Activated gamma-delta T cell (primary cell): ENCODE measurements around the gene FOXI3.
"Not testable (repeated sequence)": the region's sequence is repeated elsewhere in the genome, so short reads cannot be mapped to it uniquely, and the experiment has no call there.

Experiments
- DNase-seq: peaks from one replicate; lab custom pipeline; 2025; lab: John Stamatoyannopoulos, UW

FOXI3 gene

GRCh38 chr2:88442061-88442460 lies 10.4 kb downstream of the FOXI3 start:
- no peak for DNase-seq

GRCh38 chr2:88437010-88437409 lies 15.5 kb downstream of the FOXI3 start:
- DNase-seq: no peak

DNA sequence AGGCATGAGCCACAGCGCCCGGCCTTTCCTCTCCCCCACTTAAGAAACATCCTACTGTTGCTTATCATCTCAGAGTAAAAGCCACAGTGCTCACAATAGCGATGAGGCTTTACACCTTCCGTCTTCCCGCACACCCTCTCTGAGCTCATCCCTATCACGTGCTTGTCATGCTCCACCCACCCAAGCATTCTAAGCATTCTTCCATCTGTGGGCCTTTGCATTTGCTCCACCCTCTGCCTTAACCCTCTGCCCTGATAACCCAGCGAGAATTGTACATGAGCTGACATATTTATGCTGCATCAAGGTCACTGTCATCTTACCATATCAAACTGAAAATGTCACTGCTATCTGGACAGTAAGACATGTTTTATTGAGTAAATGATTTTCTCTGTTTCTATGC lies 22.6 kb downstream of the FOXI3 start:
- no peak for DNase-seq

DNA sequence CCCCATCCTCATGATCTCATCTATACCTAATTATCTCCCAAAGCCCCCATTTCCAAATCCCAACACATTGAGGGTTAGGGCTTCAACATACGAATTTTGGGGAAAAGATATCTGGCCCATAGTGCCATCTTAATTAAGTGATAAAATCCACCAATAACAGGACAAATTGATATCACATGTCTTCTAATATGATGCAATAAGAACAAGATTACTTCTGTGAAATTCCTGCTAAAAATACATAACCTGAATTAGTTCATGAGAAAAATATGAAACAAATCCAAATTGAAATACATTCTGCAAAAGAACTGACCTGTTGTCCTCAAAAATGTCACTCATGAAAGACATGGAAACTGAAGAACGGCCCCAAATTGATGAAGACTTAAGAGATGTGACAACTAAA lies 28.8 kb downstream of the FOXI3 start:
- DNase-seq: no peak

GRCh38 chr2:88419051-88419450 lies 33.4 kb downstream of the FOXI3 start:
- not testable (repeated sequence) for DNase-seq

DNA sequence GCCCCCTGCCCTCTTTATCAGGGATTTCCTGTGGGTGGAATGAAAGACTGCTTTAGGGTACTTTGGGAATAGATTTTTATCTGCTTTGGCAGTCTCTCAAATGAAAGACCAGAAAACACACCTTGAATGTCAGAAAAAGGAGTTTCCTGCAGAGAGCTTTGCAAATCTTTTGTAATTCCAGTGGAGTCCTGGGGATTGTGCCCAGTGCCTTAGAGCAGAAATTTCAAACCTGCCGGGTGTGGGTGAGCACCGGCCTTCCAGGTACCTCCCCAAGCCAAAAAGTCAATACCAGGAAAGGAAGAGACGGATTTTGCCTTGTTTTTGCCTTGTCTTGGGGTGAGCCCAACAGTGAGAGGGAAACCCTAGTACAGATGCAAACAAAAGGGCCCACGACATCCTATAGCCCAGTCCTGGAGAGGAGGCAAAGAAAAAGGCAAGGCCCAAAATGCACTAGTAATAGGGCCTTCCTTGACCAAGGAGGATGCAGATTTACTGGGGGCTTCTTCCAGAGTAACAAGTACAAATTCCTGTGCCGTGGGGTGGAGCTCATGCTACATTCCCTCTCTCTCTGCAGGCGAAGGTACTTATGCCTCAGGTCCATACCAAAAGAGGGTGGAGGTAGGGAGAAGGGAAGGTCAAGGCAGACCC lies 36.4 kb downstream of the FOXI3 start:
- DNase-seq: no peak

DNA sequence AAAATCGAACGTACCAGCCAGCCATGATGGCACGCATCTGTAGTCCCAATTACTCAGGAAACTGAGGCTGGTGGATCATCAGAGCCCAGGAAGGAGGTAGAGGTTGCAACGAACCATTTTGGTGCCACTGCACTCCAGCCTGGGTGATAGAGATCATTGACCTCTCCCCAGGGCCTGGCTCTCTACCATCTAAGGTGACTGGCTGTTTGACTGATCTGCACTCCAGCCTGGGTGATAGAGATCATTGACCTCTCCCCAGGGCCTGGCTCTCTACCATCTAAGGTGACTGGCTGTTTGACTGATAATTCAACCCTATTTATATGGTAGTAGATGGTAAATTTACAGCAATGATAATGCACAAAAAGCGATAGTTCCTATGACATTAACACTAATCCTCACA lies 43.6 kb downstream of the FOXI3 start:
- DNase-seq: not testable (repeated sequence)

DNA sequence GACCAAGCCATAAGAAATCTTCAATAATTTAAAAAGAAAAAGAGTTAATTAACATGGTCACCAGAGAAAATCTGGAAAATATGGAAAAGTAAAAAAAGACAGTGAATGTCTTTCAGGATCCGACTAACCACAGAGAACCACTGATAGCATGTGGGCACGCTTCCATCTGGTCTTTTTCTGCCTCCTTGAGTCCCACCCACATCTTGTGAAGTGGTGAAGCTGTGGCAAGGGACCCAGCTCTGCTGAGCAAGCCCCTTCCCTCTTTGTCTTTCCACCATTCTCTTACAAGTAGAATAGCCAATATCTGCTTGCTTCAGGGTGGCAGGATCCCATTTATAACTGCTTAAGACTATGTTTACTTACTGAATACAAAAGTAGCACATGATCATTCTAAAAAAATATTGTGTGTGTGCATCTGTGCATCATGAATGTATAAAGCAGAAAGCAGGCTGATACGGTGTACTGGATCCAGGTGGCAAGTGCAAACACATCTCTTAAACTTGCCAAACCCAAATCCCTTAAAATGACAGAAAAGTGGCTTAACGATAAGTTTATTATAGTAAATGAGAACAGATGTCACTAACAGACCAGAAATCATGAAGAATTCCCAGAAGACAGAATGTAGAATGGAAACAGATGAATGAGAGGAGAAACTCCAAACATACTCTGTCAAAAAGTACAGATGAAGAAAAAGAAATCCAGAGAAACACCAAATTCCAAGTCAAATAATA lies 52.3 kb downstream of the FOXI3 start:
- DNase-seq: no peak

DNA sequence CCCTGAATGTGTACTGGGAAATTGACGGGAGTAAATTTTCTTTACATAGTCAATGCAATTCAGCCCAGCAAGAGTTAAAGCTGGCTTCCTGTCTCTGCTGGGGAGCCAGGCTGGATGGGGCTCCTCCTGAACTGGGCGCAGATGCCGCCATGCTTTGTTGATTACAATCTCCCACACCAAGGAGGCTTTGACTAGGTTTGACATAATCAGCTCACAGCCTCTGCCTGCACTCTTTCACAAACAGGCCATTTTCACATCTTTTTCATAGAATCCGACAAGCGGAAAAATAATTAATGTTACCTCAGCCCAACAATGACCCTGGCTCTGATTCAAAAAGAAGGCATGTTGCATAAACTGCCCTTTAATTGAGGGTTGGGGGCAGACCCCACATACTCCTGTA lies 54.3 kb downstream of the FOXI3 start:
- DNase-seq: no peak
